Stimulated activated CD8-positive, alpha-beta memory T cell treated with anti-CD3 and anti-CD28 coated beads, Interleukin-7, amount 100 ng/mL, for 4 hours (primary cell): ENCODE data around the gene SEMA3G.
A peak's percentile ranks its signal among the peaks of the same experiment; 100 is the strongest.

Experiments
- DNase-seq, 2 donors: peaks; one replicate each; pipeline ENCODE4 v3.0.0-alpha.2; 2020; ENCODE audit warnings: low read depth in 2 of 2

The SEMA3G gene

GRCh38 chr3:52454250-52454937 is 9.5 kb upstream of the SEMA3G start:
- DNase-seq = no peak

GRCh38 chr3:52453496-52454249 is 8.8 kb upstream of the SEMA3G start, which contains the start of gene TNNC1:
TNNC1 (minus strand) TSS chr3:52454041; CDS start chr3:52454015, 26 bp downstream.
- DNase-seq = no peak

GRCh38 chr3:52452570-52453221 is 7.8 kb upstream of the SEMA3G start:
- DNase-seq = no peak

- DNase-seq = no peak
These were observed 7.2 kb upstream of the SEMA3G start for GRCh38 chr3:52452126-52452525.

- no peak for DNase-seq
These were observed 6.6 kb upstream of the SEMA3G start for GRCh38 chr3:52451237-52452083.

- no peak for DNase-seq
These were observed 5.8 kb upstream of the SEMA3G start for GRCh38 chr3:52450489-52451236.

GRCh38 chr3:52447512-52448355 is 2.8 kb upstream of the SEMA3G start:
- no peak for DNase-seq

GRCh38 chr3:52446631-52447511 is 2.0 kb upstream of the SEMA3G start:
- peak; percentile 43 to 53 for DNase-seq

GRCh38 chr3:52446042-52446441 is 1.1 kb upstream of the SEMA3G start:
- no peak for DNase-seq

GRCh38 chr3:52443791-52444687 is 864 bp downstream of the SEMA3G start:
- DNase-seq = no peak

- no peak for DNase-seq
These were observed 1.7 kb downstream of the SEMA3G start for GRCh38 chr3:52443268-52443610.

GRCh38 chr3:52442409-52443267 is 2.3 kb downstream of the SEMA3G start:
- DNase-seq = no peak

GRCh38 chr3:52441772-52442332 is 3.1 kb downstream of the SEMA3G start:
- no peak for DNase-seq

- DNase-seq = no peak
These were observed 3.7 kb downstream of the SEMA3G start for GRCh38 chr3:52441091-52441771.

GRCh38 chr3:52440671-52441070 is 4.2 kb downstream of the SEMA3G start:
- no peak for DNase-seq

GRCh38 chr3:52440249-52440551 is 4.7 kb downstream of the SEMA3G start:
- no peak for DNase-seq
